HEK293 (cell line): ENCODE results near the gene MBOAT2.
A peak's percentile ranks its signal among the peaks of the same experiment; 100 is the strongest.

Source experiments
- CTCF ChIA-PET: fragments of 350-600 bp; formaldehyde crosslinking; extraction: SDS; loops from one replicate; lab custom pipeline; 2021; ENCODE audit warnings: antibody characterized with exemption; lab: Yijun Ruan, JAX
- POLR2A ChIA-PET: fragments of 300-600 bp; formaldehyde crosslinking; extraction: SDS; loops from one replicate; lab custom pipeline; 2020; ENCODE audit warnings: antibody characterized with exemption, inconsistent platforms; lab: Yijun Ruan, JAX
- H3K27ac ChIP-seq: fragments of 200-500 bp; sonication (Bioruptor generic); 2 replicates; pipeline ENCODE4 v1.5.1; 2014; ENCODE audit warnings: low read depth, low read length, control low read depth, inconsistent platforms; ENCODE audit errors: extremely low read depth
- H3K36me3 ChIP-seq, 2 experiments: fragments of 200-500 bp in 1 of 2; sonication (Bioruptor generic) in 1 of 2; 1 replicate in 1 of 2; 2 replicates in 1 of 2; pipeline ENCODE4 v1.5.1; 2014 to 2017; ENCODE audit warnings: inconsistent platforms in 2 of 2, low read length in 2 of 2; ENCODE audit not compliant: control insufficient read depth in 2 of 2, insufficient read depth in 1 of 2
- H3K4me1 ChIP-seq: fragments of 200-500 bp; sonication (Bioruptor generic); 2 replicates; pipeline ENCODE4 v1.5.1; 2014; ENCODE audit warnings: mild to moderate bottlenecking, low read length, inconsistent platforms; ENCODE audit not compliant: control insufficient read depth, insufficient read depth
- H3K4me3 ChIP-seq: 2 replicates; pipeline ENCODE4 v1.5.1; 2011; ENCODE audit warnings: low read depth, mild to moderate bottlenecking, control low read depth, low read length, moderate library complexity
- H3K9me3 ChIP-seq: fragments of 200-500 bp; sonication (Bioruptor generic); 2 replicates; pipeline ENCODE4 v1.5.1; 2014; ENCODE audit warnings: low read depth, low read length, inconsistent platforms; ENCODE audit not compliant: control insufficient read depth, insufficient read depth
- HOXD13 ChIP-seq: sonication (generic); formaldehyde crosslinking; IDR thresholded peaks from 2 replicates; pipeline ENCODE4 v1.8.0; 2022; ENCODE audit warnings: missing genetic modification reagents, borderline replicate concordance
- KLF8 ChIP-seq: fragments of 450-650 bp; formaldehyde crosslinking; IDR thresholded peaks from 2 replicates; pipeline ENCODE4 v1.5.1; 2016; ENCODE audit warnings: missing biosample characterization, missing genetic modification characterization
- OVOL3 ChIP-seq: fragments of 450-650 bp; formaldehyde crosslinking; IDR thresholded peaks from 2 replicates; pipeline ENCODE4 v1.5.1; 2016; ENCODE audit warnings: missing biosample characterization, missing genetic modification characterization
- PRDM4 ChIP-seq: fragments of 450-650 bp; formaldehyde crosslinking; IDR thresholded peaks from 2 replicates; pipeline ENCODE4 v1.5.1; 2017; ENCODE audit warnings: missing biosample characterization, missing genetic modification characterization
- ZBTB49 ChIP-seq: fragments of 450-650 bp; formaldehyde crosslinking; IDR thresholded peaks from 2 replicates; pipeline ENCODE4 v1.5.1; 2016; ENCODE audit warnings: missing biosample characterization, missing genetic modification characterization, low read depth
- ZNF112 ChIP-seq: fragments of 450-650 bp; formaldehyde crosslinking; IDR thresholded peaks from 2 replicates; pipeline ENCODE4 v1.5.0; 2017; ENCODE audit warnings: missing biosample characterization, missing genetic modification characterization
- ZNF157 ChIP-seq: fragments of 450-650 bp; formaldehyde crosslinking; IDR thresholded peaks from 2 replicates; pipeline ENCODE4 v1.5.1; 2016; ENCODE audit warnings: missing biosample characterization, missing genetic modification characterization
- ZNF214 ChIP-seq: fragments of 450-650 bp; formaldehyde crosslinking; IDR thresholded peaks from 2 replicates; pipeline ENCODE4 v1.5.1; 2017; ENCODE audit warnings: missing biosample characterization, mild to moderate bottlenecking, missing genetic modification characterization, borderline replicate concordance
- ZNF274 ChIP-seq, 2 experiments: fragments of 200-500 bp in 1 of 2; fragments of 450-650 bp in 1 of 2; sonication (Bioruptor generic) in 1 of 2; formaldehyde crosslinking in 1 of 2; IDR thresholded peaks; 2 replicates each; pipeline versions ENCODE4 v1.5.1 to v1.6.1; 2014 to 2016; ENCODE audit warnings: borderline replicate concordance in 1 of 2, inconsistent platforms in 1 of 2, low read length in 1 of 2, missing biosample characterization in 1 of 2, missing genetic modification characterization in 1 of 2
- ZNF335 ChIP-seq: fragments of 450-650 bp; formaldehyde crosslinking; conservative IDR thresholded peaks from 2 replicates; pipeline ENCODE4 v1.5.1; 2016; ENCODE audit warnings: missing biosample characterization, missing genetic modification characterization
- ZNF501 ChIP-seq: fragments of 450-650 bp; formaldehyde crosslinking; IDR thresholded peaks from 2 replicates; pipeline ENCODE4 v1.5.1; 2016; ENCODE audit warnings: missing biosample characterization, missing genetic modification characterization
- ZNF530 ChIP-seq: fragments of 450-650 bp; formaldehyde crosslinking; IDR thresholded peaks from 2 replicates; pipeline ENCODE4 v1.5.1; 2016; ENCODE audit warnings: low read depth, missing biosample characterization, missing genetic modification characterization
- ZNF544 ChIP-seq: fragments of 450-650 bp; formaldehyde crosslinking; IDR thresholded peaks from 2 replicates; pipeline ENCODE4 v1.5.0; 2017; ENCODE audit warnings: missing biosample characterization, missing genetic modification characterization
- ZNF555 ChIP-seq: fragments of 450-650 bp; formaldehyde crosslinking; conservative IDR thresholded peaks from 2 replicates; pipeline ENCODE4 v1.5.1; 2017; ENCODE audit warnings: missing biosample characterization, mild to moderate bottlenecking, missing genetic modification characterization, inconsistent platforms
- ZNF785 ChIP-seq: fragments of 450-650 bp; formaldehyde crosslinking; IDR thresholded peaks from 2 replicates; pipeline ENCODE4 v1.5.1; 2016; ENCODE audit warnings: missing biosample characterization, missing genetic modification characterization
- TF ChIP-seq, protein P1 (sequence below): fragments of 450-650 bp; formaldehyde crosslinking; IDR thresholded peaks from 2 replicates; pipeline ENCODE4 v1.5.1; 2016; ENCODE audit warnings: missing biosample characterization, missing genetic modification characterization
- TF ChIP-seq, protein P2 (sequence below): fragments of 450-650 bp; IDR thresholded peaks from 2 replicates; pipeline ENCODE4 v1.5.1; 2018; ENCODE audit warnings: missing biosample characterization, mild to moderate bottlenecking, missing genetic modification characterization
- TF ChIP-seq, protein P3 (sequence below): fragments of 450-650 bp; formaldehyde crosslinking; IDR thresholded peaks from 2 replicates; pipeline ENCODE4 v1.5.1; 2016; ENCODE audit warnings: missing biosample characterization, missing genetic modification characterization, borderline replicate concordance
- TF ChIP-seq, protein P4 (sequence below): fragments of 450-650 bp; formaldehyde crosslinking; IDR thresholded peaks from 2 replicates; pipeline ENCODE4 v1.5.1; 2016; ENCODE audit warnings: missing biosample characterization, missing genetic modification characterization
- TF ChIP-seq, protein P5 (sequence below): fragments of 450-650 bp; formaldehyde crosslinking; IDR thresholded peaks from 2 replicates; pipeline ENCODE4 v1.5.1; 2016; ENCODE audit warnings: missing biosample characterization, missing genetic modification characterization
- TF ChIP-seq, protein P6 (sequence below): fragments of 450-650 bp; formaldehyde crosslinking; optimal IDR thresholded peaks from 2 replicates; pipeline ENCODE3; 2016; ENCODE audit warnings: missing biosample characterization, mild to moderate bottlenecking, missing genetic modification characterization

The MBOAT2 gene

GRCh38 chr2:9004338-9005204 is 1.1 kb upstream of the MBOAT2 start:
- Histone ChIP-seq H3K4me3 (peak overlapping the region; percentile 70), H3K9me3 (no peaks in the 10 kb centered on the region), H3K27ac (peak overlapping the region; percentile 92), H3K4me1 (peaks cover 16% of the 10 kb centered on the region), H3K36me3 (no peaks in the 10 kb centered on the region)
- POLR2A ChIA-PET: interaction anchor here (0.8 to 1.4 kb wide), 4 partner anchors 11 to 323 kb away, joined by 3 to 5 read pairs (median 3); partner anchors contain the start of gene ID2
- CTCF ChIA-PET: interaction anchor here (0.6 to 1.7 kb wide), 3 partner anchors 13 to 1850 kb away, joined by 3 to 4 read pairs (median 4); no protein-coding TSS in a partner anchor
- TF ChIP-seq ZNF112 (no peak), ZNF530 (tag by site-specific recombination) (no peak), KLF8 (tag by site-specific recombination) (0 out of 2 replicates have a peak, but pooled peaks have one; percentile 4), HOXD13 (CRISPR knock-in tag) (no peak), ZNF501 (tag by site-specific recombination) (peak; percentile 11; the same call in 1 of the 2 replicates), ZNF555 (tag by site-specific recombination) (no peak), ZNF544 (tag by site-specific recombination) (no peak), OVOL3 (tag by site-specific recombination) (no peak), ZNF157 (tag by site-specific recombination) (no peak), ZNF335 (tag by site-specific recombination) (peak; percentile 58), ZBTB49 (tag by site-specific recombination) (no peak), ZNF785 (tag by site-specific recombination) (no peak), ZNF214 (tag by site-specific recombination) (no peak), PRDM4 (no peak), ZNF274 (IDR thresholded peaks at IDR 0.05; ENCODE audit: low read length) (no peak), ZNF274 (tag by site-specific recombination; IDR thresholded peaks at IDR 0.05; ENCODE audit: borderline replicate concordance) (no peak)
- TF ChIP-seq, protein P1, sequence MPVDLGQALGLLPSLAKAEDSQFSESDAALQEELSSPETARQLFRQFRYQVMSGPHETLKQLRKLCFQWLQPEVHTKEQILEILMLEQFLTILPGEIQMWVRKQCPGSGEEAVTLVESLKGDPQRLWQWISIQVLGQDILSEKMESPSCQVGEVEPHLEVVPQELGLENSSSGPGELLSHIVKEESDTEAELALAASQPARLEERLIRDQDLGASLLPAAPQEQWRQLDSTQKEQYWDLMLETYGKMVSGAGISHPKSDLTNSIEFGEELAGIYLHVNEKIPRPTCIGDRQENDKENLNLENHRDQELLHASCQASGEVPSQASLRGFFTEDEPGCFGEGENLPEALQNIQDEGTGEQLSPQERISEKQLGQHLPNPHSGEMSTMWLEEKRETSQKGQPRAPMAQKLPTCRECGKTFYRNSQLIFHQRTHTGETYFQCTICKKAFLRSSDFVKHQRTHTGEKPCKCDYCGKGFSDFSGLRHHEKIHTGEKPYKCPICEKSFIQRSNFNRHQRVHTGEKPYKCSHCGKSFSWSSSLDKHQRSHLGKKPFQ (tag by site-specific recombination): no peak
- TF ChIP-seq, protein P2, sequence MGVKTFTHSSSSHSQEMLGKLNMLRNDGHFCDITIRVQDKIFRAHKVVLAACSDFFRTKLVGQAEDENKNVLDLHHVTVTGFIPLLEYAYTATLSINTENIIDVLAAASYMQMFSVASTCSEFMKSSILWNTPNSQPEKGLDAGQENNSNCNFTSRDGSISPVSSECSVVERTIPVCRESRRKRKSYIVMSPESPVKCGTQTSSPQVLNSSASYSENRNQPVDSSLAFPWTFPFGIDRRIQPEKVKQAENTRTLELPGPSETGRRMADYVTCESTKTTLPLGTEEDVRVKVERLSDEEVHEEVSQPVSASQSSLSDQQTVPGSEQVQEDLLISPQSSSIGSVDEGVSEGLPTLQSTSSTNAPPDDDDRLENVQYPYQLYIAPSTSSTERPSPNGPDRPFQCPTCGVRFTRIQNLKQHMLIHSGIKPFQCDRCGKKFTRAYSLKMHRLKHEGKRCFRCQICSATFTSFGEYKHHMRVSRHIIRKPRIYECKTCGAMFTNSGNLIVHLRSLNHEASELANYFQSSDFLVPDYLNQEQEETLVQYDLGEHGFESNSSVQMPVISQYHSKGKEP (tag by site-specific recombination): no peak
- TF ChIP-seq, protein P3, sequence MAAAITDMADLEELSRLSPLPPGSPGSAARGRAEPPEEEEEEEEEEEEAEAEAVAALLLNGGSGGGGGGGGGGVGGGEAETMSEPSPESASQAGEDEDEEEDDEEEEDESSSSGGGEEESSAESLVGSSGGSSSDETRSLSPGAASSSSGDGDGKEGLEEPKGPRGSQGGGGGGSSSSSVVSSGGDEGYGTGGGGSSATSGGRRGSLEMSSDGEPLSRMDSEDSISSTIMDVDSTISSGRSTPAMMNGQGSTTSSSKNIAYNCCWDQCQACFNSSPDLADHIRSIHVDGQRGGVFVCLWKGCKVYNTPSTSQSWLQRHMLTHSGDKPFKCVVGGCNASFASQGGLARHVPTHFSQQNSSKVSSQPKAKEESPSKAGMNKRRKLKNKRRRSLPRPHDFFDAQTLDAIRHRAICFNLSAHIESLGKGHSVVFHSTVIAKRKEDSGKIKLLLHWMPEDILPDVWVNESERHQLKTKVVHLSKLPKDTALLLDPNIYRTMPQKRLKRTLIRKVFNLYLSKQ: no peak
- TF ChIP-seq, protein P4, sequence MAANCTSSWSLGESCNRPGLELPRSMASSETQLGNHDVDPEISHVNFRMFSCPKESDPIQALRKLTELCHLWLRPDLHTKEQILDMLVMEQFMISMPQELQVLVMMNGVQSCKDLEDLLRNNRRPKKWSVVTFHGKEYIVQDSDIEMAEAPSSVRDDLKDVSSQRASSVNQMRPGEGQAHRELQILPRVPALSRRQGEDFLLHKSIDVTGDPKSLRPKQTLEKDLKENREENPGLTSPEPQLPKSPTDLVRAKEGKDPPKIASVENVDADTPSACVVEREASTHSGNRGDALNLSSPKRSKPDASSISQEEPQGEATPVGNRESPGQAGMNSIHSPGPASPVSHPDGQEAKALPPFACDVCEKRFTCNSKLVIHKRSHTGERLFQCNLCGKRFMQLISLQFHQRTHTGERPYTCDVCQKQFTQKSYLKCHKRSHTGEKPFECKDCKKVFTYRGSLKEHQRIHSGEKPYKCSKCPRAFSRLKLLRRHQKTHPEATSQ (tag by site-specific recombination): no peak
- TF ChIP-seq, protein P5, sequence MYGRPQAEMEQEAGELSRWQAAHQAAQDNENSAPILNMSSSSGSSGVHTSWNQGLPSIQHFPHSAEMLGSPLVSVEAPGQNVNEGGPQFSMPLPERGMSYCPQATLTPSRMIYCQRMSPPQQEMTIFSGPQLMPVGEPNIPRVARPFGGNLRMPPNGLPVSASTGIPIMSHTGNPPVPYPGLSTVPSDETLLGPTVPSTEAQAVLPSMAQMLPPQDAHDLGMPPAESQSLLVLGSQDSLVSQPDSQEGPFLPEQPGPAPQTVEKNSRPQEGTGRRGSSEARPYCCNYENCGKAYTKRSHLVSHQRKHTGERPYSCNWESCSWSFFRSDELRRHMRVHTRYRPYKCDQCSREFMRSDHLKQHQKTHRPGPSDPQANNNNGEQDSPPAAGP (tag by site-specific recombination): no peak
- TF ChIP-seq, protein P6, sequence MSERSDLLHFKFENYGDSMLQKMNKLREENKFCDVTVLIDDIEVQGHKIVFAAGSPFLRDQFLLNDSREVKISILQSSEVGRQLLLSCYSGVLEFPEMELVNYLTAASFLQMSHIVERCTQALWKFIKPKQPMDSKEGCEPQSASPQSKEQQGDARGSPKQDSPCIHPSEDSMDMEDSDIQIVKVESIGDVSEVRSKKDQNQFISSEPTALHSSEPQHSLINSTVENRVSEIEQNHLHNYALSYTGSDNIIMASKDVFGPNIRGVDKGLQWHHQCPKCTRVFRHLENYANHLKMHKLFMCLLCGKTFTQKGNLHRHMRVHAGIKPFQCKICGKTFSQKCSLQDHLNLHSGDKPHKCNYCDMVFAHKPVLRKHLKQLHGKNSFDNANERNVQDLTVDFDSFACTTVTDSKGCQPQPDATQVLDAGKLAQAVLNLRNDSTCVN (tag by site-specific recombination): peak; percentile 11
